H1 (cell line): ENCODE measurements around the gene ZBTB25.
A peak's percentile ranks its signal among the peaks of the same experiment; 100 is the strongest.

ENCODE experiments used
- CEBPB ChIP-seq: IDR thresholded peaks from 2 replicates; pipeline ENCODE4 v1.6.1; 2012; ENCODE audit warnings: low read depth, low read length
- JUN ChIP-seq: IDR thresholded peaks from 2 replicates; pipeline ENCODE4 v1.6.1; 2011; ENCODE audit warnings: low read depth, mild to moderate bottlenecking, improper control_type of control experiment, low read length
- JUND ChIP-seq: IDR thresholded peaks from 2 replicates; pipeline ENCODE4 v1.6.1; 2011; ENCODE audit warnings: mild to moderate bottlenecking, improper control_type of control experiment, low read length
- KDM1A ChIP-seq: fragments of 200-600, 300-600 bp; sonication (generic); IDR thresholded peaks from 2 replicates; pipeline ENCODE4 v1.7.1; 2016; ENCODE audit warnings: mild to moderate bottlenecking, low read length, borderline replicate concordance
- MAX ChIP-seq: IDR thresholded peaks from 2 replicates; pipeline ENCODE4 v1.6.1; 2012; ENCODE audit warnings: inconsistent platforms
- POLR2A ChIP-seq, 2 experiments: IDR thresholded peaks; 1 replicate in 1 of 2; 2 replicates in 1 of 2; pipeline ENCODE4 v1.6.1; 2011; ENCODE audit warnings: low read depth in 2 of 2, low read length in 2 of 2, mild to moderate bottlenecking in 2 of 2; ENCODE audit errors: control extremely low read depth in 1 of 2
- RAD21 ChIP-seq, 2 experiments: IDR thresholded peaks in 1 of 2; conservative IDR thresholded peaks in 1 of 2; 2 replicates each; pipeline ENCODE4 v1.6.1; 2011; ENCODE audit warnings: low read depth in 2 of 2, low read length in 2 of 2, improper control_type of control experiment in 1 of 2, inconsistent platforms in 1 of 2, mild to moderate bottlenecking in 1 of 2, moderate library complexity in 1 of 2
- SP1 ChIP-seq: IDR thresholded peaks from 2 replicates; pipeline ENCODE4 v1.6.1; 2011; ENCODE audit warnings: low read depth, low read length
- TF ChIP-seq, protein P1 (sequence below), 3 experiments: IDR thresholded peaks; 1 replicate in 2 of 3; 2 replicates in 1 of 3; pipeline versions ENCODE4 v1.5.1 to v1.6.1; 2011; ENCODE audit warnings: low read length in 3 of 3, mild to moderate bottlenecking in 3 of 3, inconsistent platforms in 2 of 3, low read depth in 1 of 3, moderate library complexity in 1 of 3; ENCODE audit not compliant: insufficient read depth in 1 of 3; ENCODE audit errors: control extremely low read depth in 1 of 3

GRCh38 chr14:64465191-64465822 is 38.3 kb downstream of the ZBTB25 start, which contains the start of gene AKAP5:
- TF ChIP-seq RAD21 (IDR thresholded peaks at IDR 0.05 in 1 of 2, conservative IDR thresholded peaks at IDR 0.05 in 1 of 2; ENCODE audit: low read depth in 2 of 2, low read length in 2 of 2) (0 out of 4 replicates have a peak, but pooled peaks of 1 of the 2 experiments have one; percentile 8), MAX (peak; percentile 68), JUND (no peak), POLR2A (IDR thresholded peaks at IDR 0.05; ENCODE audit: control extremely low read depth in 1 of 2, low read depth in 2 of 2, low read length in 2 of 2) (peak; percentile 21 to 38; a peak in 2 of 3 replicates), CEBPB (no peak), KDM1A (no peak), JUN (no peak), SP1 (no peak)
- TF ChIP-seq, protein P1, sequence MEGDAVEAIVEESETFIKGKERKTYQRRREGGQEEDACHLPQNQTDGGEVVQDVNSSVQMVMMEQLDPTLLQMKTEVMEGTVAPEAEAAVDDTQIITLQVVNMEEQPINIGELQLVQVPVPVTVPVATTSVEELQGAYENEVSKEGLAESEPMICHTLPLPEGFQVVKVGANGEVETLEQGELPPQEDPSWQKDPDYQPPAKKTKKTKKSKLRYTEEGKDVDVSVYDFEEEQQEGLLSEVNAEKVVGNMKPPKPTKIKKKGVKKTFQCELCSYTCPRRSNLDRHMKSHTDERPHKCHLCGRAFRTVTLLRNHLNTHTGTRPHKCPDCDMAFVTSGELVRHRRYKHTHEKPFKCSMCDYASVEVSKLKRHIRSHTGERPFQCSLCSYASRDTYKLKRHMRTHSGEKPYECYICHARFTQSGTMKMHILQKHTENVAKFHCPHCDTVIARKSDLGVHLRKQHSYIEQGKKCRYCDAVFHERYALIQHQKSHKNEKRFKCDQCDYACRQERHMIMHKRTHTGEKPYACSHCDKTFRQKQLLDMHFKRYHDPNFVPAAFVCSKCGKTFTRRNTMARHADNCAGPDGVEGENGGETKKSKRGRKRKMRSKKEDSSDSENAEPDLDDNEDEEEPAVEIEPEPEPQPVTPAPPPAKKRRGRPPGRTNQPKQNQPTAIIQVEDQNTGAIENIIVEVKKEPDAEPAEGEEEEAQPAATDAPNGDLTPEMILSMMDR (IDR thresholded peaks at IDR 0.05; ENCODE audit: control extremely low read depth in 1 of 3, insufficient read depth in 1 of 3, low read depth in 1 of 3, low read length in 3 of 3) = 0 out of 4 replicates have a peak, but pooled peaks of 1 of the 3 experiments have one; percentile 15
